Gastroesophageal sphincter (tissue), 3 donors: ENCODE measurements around the gene APPL2.

ENCODE experiments used
- EP300 ChIP-seq: sonication (generic); formaldehyde crosslinking; IDR thresholded peaks from one replicate; pipeline ENCODE4 v1.6.1; 2017; ENCODE audit warnings: antibody characterized with exemption, mild to moderate bottlenecking
- POLR2A ChIP-seq, 2 donors: fragments of 450-650 bp; IDR thresholded peaks; one replicate each; pipeline ENCODE4 v1.6.1; 2017; ENCODE audit warnings: antibody characterized with exemption in 2 of 2, mild to moderate bottlenecking in 2 of 2, moderate library complexity in 1 of 2
- TF ChIP-seq, protein P1 (sequence below), 4 experiments: fragments of 200-600 bp in 2 of 4; fragments of 450-650 bp in 2 of 4; sonication (generic) in 1 of 4; IDR thresholded peaks; one replicate each; pipeline ENCODE4 v1.5.1; 2017 to 2019; ENCODE audit warnings: antibody characterized with exemption in 4 of 4, mild to moderate bottlenecking in 2 of 4, moderate library complexity in 2 of 4

DNA sequence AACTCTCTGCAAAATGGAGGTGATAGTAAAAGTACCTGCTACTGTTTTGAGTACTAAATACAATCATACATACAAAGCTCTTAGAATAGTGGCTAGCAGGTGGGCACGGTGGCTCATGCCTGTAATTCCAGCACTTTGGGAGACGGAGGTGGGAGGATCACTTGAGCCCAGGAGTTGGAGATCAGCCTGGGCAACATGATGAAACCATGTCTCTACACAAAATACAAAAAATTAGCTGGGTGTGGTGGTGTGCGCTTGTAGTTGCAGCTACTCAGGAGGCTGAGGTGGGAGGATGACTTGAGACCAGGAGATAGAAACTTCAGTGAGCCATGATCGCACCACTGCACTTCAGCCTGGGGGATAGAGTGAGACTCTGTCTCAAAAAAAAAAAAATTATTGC is 28.8 kb upstream of the APPL2 start:
- TF ChIP-seq, protein P1, sequence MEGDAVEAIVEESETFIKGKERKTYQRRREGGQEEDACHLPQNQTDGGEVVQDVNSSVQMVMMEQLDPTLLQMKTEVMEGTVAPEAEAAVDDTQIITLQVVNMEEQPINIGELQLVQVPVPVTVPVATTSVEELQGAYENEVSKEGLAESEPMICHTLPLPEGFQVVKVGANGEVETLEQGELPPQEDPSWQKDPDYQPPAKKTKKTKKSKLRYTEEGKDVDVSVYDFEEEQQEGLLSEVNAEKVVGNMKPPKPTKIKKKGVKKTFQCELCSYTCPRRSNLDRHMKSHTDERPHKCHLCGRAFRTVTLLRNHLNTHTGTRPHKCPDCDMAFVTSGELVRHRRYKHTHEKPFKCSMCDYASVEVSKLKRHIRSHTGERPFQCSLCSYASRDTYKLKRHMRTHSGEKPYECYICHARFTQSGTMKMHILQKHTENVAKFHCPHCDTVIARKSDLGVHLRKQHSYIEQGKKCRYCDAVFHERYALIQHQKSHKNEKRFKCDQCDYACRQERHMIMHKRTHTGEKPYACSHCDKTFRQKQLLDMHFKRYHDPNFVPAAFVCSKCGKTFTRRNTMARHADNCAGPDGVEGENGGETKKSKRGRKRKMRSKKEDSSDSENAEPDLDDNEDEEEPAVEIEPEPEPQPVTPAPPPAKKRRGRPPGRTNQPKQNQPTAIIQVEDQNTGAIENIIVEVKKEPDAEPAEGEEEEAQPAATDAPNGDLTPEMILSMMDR (IDR thresholded peaks at IDR 0.05): no peak
- TF ChIP-seq EP300: no peak
- no peak for TF ChIP-seq POLR2A (IDR thresholded peaks at IDR 0.05)
